HG03135 (cell line): ENCODE measurements around the gene OR4K13.

ENCODE experiments used
- ATAC-seq: cut with Tn5 transposase; IDR thresholded peaks from one replicate; pipeline ENCODE4 v1.9.1; 2021; ENCODE audit warnings: mild to moderate bottlenecking, moderate library complexity; ENCODE audit not compliant: unreplicated experiment

Gene OR4K13

GRCh38 chr14:20035938-20036337, at the start of gene OR4K13:
OR4K13 (minus strand) TSS chr14:20036038; CDS start chr14:20034758, 1,280 bp downstream.
- ATAC-seq = no peak

GRCh38 chr14:20059745-20060144, 23.9 kb upstream of the OR4K13 start, which contains the start of gene OR4L1:
OR4L1 (plus strand) TSS chr14:20060045; CDS start chr14:20060045, 0 bp downstream.
- no peak for ATAC-seq

- ATAC-seq = no peak
Observed at GRCh38 chr14:20048202-20048601, 12.4 kb upstream of the OR4K13 start.

- ATAC-seq = no peak
Observed at GRCh38 chr14:20044243-20044642, 8.4 kb upstream of the OR4K13 start.

GRCh38 chr14:20035449-20035848, 389 bp downstream of the OR4K13 start:
- ATAC-seq = no peak

GRCh38 chr14:20031058-20031457, 4.8 kb downstream of the OR4K13 start:
- no peak for ATAC-seq

- no peak for ATAC-seq
Observed at GRCh38 chr14:20019257-20019865, 16.5 kb downstream of the OR4K13 start, which contains the start of gene OR4K14. OR4K14 (minus strand) TSS chr14:20019307; CDS start chr14:20015193, 4,114 bp downstream.

- no peak for ATAC-seq
Observed at GRCh38 chr14:20008156-20008555, 27.7 kb downstream of the OR4K13 start.

- ATAC-seq = no peak
Observed at GRCh38 chr14:20002319-20002718, 33.5 kb downstream of the OR4K13 start.

- ATAC-seq = no peak
Observed at GRCh38 chr14:20001863-20002262, 34.0 kb downstream of the OR4K13 start, which contains the start of gene OR4Q2. OR4Q2 (plus strand) TSS chr14:20002163.

GRCh38 chr14:19993438-19993837, 42.4 kb downstream of the OR4K13 start:
- no peak for ATAC-seq
